GM18909 (cell line): ENCODE data around the gene ST7L.

ENCODE experiments used
- ATAC-seq: cut with Tn5 transposase; IDR thresholded peaks from one replicate; pipeline ENCODE4 v1.9.1; 2021; ENCODE audit warnings: mild to moderate bottlenecking; ENCODE audit not compliant: unreplicated experiment, poor library complexity

The ST7L gene

DNA sequence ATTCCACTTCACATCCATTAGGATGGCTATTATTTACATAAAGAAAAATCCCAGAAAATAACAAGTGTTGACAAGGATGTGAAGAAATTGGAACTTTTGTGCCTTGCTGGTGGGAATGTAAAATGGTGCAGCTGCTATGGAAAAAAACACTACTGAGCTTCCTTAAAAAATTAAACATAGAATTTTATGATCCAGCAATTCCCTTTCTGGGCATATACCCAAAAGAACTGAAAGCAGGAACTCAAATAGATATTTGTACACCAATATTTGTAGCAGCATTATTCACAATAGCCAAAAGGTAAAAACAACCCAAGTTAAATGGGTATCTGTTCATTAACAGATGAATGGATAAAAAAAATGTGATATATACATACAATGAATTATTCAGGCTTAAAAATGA lies 64.5 kb downstream of the ST7L start:
- no peak for ATAC-seq

DNA sequence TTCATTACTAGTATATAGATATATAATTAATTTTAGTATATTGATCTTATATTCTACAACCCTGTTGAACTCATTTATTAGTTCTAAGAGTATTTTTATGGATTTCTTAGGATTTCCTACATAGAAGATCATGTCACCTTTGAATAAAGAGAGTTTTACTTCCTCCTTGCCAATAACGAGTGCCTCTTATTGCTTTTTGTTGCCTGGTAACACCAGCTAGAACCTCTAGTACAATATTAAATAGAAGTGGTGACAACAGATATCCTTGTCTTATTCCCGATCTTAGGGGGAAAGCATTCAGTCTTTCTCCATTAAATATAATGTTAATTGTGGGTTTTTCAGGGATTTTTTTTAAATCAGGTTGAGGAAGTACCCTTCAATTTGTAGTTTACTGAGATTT lies 69.4 kb downstream of the ST7L start:
- ATAC-seq: no peak

DNA sequence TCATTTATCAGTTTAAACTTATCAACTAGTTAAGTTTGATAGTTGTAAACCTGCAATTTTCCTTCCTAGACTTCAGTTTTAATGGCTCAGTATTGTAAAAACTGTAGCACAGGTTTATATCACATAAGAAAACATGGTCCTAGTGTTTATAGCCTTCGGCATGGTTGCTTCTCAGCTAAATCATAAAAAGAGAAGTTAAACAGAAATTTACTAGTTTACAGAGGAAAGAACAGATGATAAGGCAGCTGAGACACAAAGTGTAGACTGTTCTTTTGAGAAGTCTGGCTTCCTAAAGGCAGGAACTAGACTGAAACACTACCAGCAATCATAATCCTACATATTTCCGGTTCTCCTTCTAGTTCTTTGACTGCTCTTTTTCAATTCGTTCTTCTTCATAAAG lies 70.4 kb downstream of the ST7L start:
- ATAC-seq: no peak

DNA sequence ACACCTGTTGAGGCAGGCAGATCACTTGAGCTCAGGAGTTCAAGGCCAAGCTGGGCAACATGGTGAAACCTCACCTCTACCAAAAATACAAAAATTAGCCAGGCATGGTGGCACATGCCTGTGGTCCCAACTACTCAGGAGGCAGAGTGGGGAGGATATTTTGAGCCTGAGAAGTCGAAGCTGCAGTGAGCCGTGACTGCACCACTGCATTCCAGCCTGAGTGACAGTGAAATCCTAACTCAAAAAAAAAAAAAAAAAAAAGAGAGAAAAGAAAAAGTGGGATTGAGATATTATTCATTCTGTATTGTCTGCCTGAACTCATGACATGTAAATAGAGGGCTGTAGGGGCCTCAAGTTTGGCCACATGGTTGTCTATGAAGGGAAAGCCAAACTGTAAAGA lies 72.9 kb downstream of the ST7L start:
- no peak for ATAC-seq

DNA sequence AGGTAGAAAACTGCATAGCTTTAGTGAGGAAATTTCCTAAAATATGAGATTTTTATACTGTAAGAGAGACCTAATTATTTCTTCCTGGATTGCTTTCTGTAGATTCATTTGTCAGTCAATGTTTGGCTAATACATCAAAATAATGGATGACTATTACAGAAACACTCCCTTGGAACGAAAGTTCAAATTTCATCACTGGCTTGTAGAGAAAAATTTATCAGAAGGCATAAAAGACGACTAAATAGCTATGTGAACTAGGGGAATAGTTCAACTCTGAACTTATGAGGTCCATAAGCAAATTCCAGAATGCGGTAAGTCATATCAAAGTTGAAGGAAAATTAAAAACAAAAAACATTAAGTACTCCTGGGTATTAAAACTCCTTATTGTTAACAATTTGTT lies 74.2 kb downstream of the ST7L start:
- no peak for ATAC-seq

DNA sequence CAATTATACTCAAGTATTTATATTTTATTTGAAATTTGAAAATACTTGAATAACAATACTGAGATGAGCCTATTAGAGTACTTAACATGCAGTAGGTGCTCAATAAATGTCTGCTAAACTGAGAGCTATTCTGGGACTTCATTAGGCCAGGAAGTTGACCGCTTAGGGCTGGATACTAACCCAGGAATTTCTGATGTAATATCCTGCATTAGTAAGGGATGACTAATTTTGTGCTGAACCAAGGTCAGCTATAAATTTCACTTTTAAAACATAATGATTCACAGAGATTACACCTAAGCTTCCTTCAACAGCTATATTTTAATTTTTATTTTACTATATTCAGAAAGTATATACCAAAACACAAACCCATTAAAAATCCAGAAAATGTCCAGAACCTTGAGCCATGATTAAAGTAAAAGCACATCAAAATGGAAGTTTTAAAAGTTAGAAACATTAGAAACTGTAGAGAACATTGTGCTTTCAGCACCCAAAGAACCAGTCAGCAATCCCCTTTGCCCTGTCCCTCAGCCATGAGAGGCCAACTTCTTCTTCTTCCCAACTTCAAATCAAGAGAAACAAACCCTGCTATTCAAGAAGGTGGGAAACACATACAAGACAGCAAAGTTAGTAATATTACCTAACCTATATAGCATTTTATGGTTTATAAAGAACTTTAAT lies 74.8 kb downstream of the ST7L start:
- ATAC-seq: no peak

DNA sequence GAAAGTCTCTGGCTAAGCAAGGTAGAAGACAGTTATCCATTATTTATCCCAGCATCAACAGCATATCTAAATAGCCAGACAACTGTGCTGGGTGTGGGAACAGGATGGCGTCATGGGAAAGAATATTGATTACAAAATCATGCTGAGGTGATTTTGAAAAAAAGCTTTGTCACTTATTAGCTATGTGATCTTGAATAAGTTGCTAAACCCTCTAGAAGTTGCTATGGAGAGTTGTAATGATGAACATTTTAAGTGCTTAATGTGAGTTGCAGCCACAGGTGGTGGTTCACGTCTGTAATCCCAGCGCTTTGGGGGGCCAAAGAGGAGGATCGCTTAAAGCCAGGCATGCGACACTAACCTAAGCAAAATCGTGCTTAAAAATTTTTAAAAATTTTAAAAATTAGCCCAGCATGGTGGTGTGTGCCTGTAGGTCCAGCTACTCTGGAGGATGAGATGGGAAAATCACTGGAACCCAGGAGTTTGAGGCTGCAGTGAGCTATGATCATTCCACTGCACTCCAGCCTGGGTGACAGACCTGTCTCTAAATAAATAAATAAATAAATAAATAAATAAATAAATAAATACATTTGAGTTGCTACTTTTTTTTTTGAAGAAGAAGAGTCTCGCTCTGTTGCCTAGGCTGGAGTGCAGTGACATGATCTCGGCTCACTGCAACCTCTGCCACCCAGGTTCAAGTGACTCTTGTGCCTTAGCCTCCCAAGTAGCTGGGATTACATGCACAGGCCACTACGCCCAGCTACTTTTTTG lies 76.6 kb downstream of the ST7L start:
- ATAC-seq: no peak

DNA sequence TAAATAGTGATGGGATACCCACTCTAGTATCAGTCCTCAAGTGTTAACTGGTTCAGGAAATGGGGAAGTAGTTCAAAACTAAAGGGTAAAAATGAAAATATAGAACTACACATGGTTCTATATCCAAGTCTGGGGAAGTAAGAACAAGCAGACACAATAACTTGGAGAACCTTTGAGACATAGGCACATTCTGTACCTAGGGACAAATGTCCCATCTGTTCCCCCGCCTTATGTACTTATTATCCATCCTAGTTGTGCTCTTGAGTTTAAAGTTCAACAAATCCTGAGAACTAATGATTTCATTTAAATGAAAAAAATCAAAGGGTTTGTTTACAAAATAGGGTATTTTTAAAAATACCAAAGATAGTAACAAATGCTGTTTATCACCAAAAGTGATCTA lies 77.6 kb downstream of the ST7L start:
- ATAC-seq: no peak

DNA sequence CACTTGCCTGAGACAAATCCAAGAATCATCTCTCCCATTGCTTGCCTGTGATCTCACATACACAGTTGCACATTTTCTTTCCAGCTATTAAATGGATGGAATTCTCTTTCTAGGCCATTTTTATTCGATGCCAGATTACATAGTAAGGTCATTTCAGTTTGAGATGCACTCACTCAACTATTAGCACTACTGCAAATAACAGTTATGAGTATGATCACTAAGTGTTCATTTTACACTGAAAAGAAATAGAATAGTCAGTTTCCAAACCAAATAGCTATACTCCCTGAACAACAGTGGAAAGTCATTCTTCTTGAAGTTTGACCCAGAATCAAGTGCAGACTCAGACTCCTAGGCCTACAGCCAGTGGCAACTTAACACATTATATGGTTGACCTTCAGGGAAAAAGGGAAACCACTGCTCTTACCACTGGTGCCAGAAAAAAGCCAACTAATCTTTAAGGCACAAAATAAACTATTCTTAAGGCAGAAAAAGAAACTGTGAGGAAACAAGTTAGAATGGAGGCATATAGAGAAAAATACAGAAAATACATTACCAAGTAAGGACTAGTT lies 78.6 kb downstream of the ST7L start:
- ATAC-seq: no peak

DNA sequence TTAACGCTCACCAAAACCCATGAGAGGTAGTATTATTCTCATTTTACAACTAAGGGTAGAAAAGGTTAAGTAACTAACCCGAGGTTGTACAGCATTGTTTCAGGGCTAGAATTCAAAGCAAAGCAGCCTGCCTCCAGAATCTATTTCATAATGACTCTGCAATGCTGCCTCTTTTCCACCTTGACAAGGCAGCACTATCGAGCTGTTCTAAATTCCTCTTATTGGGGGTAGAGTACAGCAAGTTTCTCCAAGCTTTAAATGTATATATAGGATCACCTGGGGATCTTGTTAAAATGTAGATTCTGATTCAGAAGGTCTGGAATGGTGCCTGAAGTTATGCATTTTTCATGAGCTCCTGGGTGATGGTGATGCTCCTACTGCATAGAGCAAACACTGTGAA lies 80.1 kb downstream of the ST7L start:
- no peak for ATAC-seq

DNA sequence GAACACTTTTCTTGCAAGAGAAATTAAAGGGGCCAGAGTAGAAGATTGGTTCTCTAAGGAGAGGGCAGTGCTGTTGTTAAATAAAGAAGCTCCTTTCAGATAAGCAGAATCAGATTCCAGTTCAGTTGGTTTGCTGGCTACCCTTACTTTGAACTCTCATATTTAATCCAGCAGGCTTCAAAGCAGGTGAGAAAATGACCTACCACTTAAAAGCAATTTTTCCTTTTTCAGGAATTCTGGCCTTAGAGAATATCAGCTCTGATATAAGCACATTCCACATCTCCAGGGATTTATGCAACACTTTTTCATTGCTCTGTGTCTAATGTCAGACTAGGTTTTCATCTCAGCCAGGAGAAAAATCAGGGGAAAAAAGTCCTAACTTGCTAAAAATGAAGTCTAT lies 81.5 kb downstream of the ST7L start:
- no peak for ATAC-seq

DNA sequence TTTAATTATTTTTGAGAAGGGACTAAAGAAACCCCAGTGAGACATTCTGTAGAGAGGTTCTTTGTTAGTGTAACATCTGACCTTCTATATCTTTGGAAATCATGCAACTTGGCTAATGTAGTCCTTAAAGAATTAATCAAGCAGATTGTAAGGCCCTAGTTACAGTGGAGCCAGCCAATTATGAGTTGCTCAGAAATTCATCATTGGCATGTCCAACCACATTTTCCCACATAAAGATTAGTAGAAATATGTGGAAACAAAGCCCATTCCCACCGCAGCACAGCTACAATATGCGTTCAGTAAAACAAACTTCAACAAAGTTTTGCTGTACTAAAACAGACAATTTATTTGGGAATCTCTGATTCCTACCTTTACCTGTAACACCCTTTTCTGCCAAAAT lies 82.4 kb downstream of the ST7L start:
- no peak for ATAC-seq

DNA sequence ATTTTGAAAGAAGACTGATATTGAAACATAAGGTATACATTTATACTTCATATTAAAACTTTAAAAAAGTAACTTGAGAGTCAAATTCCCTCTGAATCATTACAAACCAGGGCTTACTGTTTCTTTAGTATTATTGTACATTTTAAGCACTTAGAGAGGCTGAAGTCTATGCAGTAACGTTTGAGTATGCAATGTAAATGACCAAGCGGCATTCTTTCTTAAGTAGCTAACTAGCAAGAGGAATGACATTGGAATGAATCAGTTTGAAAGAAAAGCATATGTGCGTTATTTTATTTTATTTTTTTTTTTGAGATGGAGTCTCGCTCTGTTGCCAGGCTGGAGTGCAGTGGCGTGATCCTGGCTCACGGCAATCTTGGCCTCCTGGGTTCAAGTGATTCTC lies 85.9 kb downstream of the ST7L start:
- ATAC-seq: no peak

DNA sequence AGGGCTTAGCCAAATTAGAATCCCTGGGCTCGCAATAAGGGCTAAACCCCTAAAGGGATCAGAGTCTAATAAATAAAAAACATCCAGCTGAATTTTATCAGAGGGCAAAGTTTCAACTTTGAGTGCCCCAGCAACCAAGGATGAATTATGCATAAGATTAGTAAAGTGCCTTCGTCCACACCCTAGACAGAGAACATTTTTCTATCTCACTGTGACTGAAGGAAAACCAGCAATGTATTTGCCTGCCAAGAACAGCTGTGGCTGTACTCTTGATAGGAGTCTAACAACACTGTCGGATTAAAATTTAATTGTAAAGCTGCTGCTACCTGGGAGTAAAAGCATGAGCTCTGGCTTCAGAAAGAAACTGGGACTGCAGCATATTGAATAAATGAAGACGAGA lies 86.9 kb downstream of the ST7L start:
- ATAC-seq: no peak

DNA sequence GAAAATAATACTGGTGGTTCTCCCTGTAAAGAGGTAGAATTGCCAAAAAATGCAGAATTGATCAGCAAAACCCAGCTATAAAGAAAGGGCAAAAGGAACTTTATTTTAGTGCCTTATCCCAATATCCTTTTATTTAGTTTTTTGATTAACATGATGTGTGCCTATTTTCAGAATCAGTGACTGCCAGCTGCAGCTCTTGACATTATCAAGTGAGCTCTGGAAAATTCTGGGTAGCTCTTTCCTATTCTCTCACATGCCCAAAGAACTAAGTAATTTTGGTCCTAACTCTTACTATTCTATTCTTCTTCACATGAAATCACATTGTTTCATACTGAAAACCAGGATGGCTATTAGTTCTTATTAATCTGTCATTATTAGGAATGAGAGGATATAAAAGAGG lies 88.1 kb downstream of the ST7L start:
- ATAC-seq: no peak

DNA sequence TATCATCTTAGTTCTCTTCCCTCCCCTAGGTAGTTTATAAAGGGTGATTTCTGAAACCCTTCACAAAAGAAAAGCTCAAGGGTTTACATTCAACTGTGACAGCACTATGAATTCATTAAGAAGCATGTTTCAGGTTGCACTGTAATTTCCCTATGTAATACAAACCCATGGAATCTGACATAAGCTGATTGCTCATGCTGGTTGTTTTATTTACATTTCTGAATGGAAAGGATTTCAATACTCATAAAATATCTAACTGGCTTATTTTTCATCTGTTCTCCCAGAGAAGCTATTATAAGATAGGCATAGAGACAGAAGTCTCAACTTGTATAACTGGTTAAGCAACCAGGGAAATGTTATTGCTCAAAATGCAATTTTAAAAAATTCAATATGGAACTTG lies 89.6 kb downstream of the ST7L start:
- no peak for ATAC-seq

DNA sequence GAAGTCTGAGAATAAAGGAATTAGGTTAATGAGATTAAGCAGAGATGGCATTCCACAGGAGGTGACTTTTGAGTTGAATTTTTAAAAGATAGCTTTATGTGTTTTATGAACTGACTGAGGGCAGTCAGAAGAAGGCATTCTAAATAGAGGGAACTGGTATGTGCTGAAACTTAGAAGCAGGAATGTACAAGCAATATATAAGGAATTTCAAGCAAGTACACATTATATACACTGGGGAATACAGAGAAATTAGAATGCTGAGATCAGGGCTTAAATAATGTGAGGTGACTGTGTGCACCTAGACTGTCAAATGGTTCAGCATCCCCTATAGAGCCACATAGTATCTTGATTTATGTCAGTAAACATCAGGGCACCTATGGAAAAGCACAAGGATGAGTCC lies 90.9 kb downstream of the ST7L start:
- no peak for ATAC-seq

DNA sequence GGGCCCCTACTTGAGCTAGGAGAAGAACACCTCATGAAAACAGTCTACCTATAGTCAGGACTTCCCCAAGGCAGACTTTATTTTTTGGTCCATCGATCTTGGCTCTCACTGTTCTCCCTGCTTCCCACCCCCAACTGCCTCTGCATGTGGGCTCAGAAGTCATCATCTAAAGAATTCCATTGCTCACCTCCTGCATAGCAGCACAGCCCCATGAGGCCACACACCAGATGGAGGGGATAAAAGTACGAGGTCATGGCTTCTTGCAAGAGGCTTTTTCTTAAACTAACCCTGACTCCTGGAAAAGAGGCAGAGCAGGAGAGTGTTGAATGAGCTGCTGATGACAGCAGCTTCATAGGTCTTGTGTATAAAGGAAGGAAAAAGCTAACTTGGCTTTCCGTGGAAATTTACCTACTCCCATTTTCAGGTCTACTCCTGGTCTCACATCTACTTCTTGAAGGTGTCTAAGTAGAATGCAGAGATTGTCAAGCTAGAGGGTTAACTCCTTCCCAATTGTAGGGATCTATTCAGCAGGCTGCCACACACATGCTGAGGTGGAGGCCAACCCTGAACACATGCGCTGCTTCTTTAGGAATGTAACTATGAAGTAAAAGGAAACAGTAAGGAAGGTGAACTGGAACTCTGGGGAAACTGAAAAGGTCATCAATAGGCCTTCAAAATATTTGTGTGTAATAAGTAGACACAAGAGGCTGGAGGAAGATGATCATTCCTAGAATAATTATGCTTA lies 91.5 kb downstream of the ST7L start:
- ATAC-seq: no peak

DNA sequence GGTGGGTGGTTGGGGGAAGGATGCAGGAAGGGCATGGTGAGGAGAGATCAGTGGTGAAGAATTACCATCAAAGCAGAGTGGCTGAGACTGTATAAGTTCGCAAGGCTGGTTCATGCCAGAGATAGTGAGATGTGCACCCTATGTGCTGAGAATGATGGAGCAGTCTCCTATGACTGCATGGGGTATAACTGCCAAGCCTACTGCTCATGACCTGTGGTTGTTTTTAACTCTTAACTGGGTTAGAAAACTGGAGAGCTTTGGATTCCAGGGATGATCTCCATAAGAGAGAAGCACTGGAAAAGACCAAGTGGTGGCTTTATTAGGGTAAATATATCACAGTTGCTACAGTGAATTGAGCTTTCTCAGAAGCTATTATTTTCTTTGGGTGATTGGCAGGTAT lies 94.0 kb downstream of the ST7L start:
- ATAC-seq: no peak

DNA sequence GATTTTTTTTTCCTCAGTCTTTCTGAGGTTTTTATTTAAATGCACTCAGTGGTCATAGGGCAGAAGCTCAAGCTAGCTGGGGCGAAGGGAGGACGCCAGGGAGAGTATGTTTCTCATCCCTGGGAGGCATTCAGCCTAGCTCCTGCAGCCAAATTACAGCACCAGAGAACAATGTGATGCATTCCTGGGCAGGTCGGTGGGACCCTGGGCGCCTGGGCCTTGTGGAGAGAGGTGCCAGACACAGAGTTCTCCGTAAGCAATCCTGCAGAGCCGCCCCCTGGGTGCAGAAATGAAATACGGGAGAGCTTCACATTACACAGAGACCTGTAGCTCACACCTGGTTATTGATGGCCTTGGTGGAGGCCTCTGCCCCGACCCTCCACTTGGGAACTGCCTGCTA lies 94.7 kb downstream of the ST7L start:
- ATAC-seq: no peak

DNA sequence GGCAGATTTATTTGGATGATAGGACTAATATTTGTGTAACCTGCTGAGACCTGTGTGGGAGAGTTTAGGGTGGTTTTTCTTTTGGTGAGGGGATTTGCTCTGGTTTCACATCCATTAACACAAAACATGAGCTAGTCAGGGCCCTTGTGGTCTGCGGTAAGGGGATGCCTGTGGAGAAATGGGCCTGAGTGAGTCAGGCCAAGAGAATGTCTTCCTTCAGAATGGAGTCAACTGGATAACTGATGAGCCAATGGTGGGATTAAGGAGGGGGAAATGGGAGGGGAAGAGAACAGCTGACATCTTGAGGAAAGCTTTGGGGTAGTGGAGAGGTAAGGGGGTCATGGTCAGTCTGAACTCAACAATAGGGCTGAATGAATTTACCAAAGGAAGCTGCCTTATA lies 96.3 kb downstream of the ST7L start:
- no peak for ATAC-seq
